BJ (cell line): ENCODE data around the gene TFPI2. TPM values are rescaled to one million over a fixed set of nuclear protein-coding genes. Genes with fewer than 3 reads are reported as not detected.

ENCODE experiments used
- CTCF ChIA-PET: fragments of 350-600 bp; formaldehyde crosslinking; extraction: SDS; loops from one replicate; lab custom pipeline; 2021; ENCODE audit warnings: antibody characterized with exemption, inconsistent platforms; lab: Yijun Ruan, JAX
- POLR2A ChIA-PET: fragments of 300-600 bp; sonication (Branson Sonifier 250); formaldehyde crosslinking; extraction: SDS; loops from one replicate; lab custom pipeline; 2021; ENCODE audit warnings: antibody characterized with exemption; lab: Charles Lee
- DNase-seq: peaks from one replicate; pipeline ENCODE4 v3.0.0-alpha.2; 2011; ENCODE audit warnings: low read depth
- H3K27me3 ChIP-seq: 2 replicates; pipeline ENCODE4 v1.6.0; 2011; ENCODE audit warnings: low read length; ENCODE audit not compliant: control insufficient read depth, insufficient read depth
- H3K36me3 ChIP-seq: 2 replicates; pipeline ENCODE4 v1.5.1; 2011; ENCODE audit warnings: low read length; ENCODE audit not compliant: control insufficient read depth, insufficient read depth
- H3K4me3 ChIP-seq: 2 replicates; pipeline ENCODE4 v1.5.1; 2011; ENCODE audit warnings: low read depth, mild to moderate bottlenecking, control low read depth, low read length
- CTCF ChIP-seq: IDR thresholded peaks from 2 replicates; pipeline ENCODE4 v1.5.1; 2011; ENCODE audit warnings: low read depth, mild to moderate bottlenecking, control low read depth, inconsistent platforms, low read length, moderate library complexity; ENCODE audit not compliant: insufficient read depth
- polyA plus RNA-seq: library from polyadenylated mRNA; depleted of rRNA; stranded (reverse); fragments of >200 nt; gene quantifications from 2 replicates; pipeline ENCODE4 v1.2.3, GENCODE V29; 2011

Gene TFPI2
- polyA plus RNA-seq, 1 experiment, result 143 TPM

GRCh38 chr7:93882468-93882867, 8.1 kb downstream of the TFPI2 start:
- Histone ChIP-seq H3K36me3 (no peaks in the 10 kb centered on the region), H3K27me3 (no peaks in the 10 kb centered on the region), H3K4me3 (no peak overlapping the region)
- no peak for DNase-seq
- ChIA-PET POLR2A (no interaction called here), CTCF (interaction anchor here (0.6 to 1.2 kb wide), 2 partner anchors 20 to 334 kb away, joined by 3 read pairs; no protein-coding TSS in a partner anchor)
- no peak for TF ChIP-seq CTCF

- no peak for TF ChIP-seq CTCF
- POLR2A ChIA-PET, result no interaction called here
- Histone ChIP-seq H3K4me3 (no peak overlapping the region), H3K27me3 (no peaks in the 10 kb centered on the region), H3K36me3 (no peaks in the 10 kb centered on the region)
- DNase-seq, result no peak
- CTCF ChIA-PET, result no interaction called here
These were observed 11.2 kb downstream of the TFPI2 start for GRCh38 chr7:93879356-93879755.

GRCh38 chr7:93877742-93878141, 12.8 kb downstream of the TFPI2 start:
- Histone ChIP-seq H3K4me3 (no peak overlapping the region), H3K36me3 (no peaks in the 10 kb centered on the region), H3K27me3 (no peaks in the 10 kb centered on the region)
- no peak for TF ChIP-seq CTCF
- ChIA-PET POLR2A (no interaction called here), CTCF (no interaction called here)
- no peak for DNase-seq

- no peak overlapping the region for H3K4me3 ChIP-seq
- ChIA-PET CTCF (no interaction called here), POLR2A (no interaction called here)
- no peaks in the 10 kb centered on the region for H3K36me3 ChIP-seq
- no peaks in the 10 kb centered on the region for H3K27me3 ChIP-seq
- no peak for DNase-seq
- TF ChIP-seq CTCF, result no peak
These were observed 16.5 kb downstream of the TFPI2 start for GRCh38 chr7:93873998-93874574.

- H3K4me3 ChIP-seq, result no peak overlapping the region
- ChIA-PET POLR2A (no interaction called here), CTCF (no interaction called here)
- H3K27me3 ChIP-seq, result no peaks in the 10 kb centered on the region
- H3K36me3 ChIP-seq, result no peaks in the 10 kb centered on the region
- TF ChIP-seq CTCF, result no peak
- no peak for DNase-seq
These were observed 23.7 kb downstream of the TFPI2 start for GRCh38 chr7:93866886-93867285.
